ENCODE results near the gene KRTAP10-12.

- TF ChIP-seq CTCF (IDR thresholded peaks at IDR 0.05 in 2 of 3, conservative IDR thresholded peaks at IDR 0.05 in 1 of 3; ENCODE audit: borderline replicate concordance in 1 of 3, insufficient read depth in 1 of 3, low read depth in 2 of 3, low read length in 2 of 3) = no peak
- TF ChIP-seq POLR2A (IDR thresholded peaks at IDR 0.05; ENCODE audit: borderline replicate concordance, extremely low read depth, insufficient read depth, insufficient read length) = no peak
- no peak for TF ChIP-seq POLR2AphosphoS5 (IDR thresholded peaks at IDR 0.05; ENCODE audit: low read depth, low read length)
- TF ChIP-seq RAD21 (IDR thresholded peaks at IDR 0.05; ENCODE audit: low read depth) = no peak
- TF ChIP-seq SP1 (IDR thresholded peaks at IDR 0.05; ENCODE audit: low read depth) = no peak
- TF ChIP-seq ZNF274 (IDR thresholded peaks at IDR 0.05; ENCODE audit: low read depth, low read length) = no peak
- TF ChIP-seq ELF1 (IDR thresholded peaks at IDR 0.05; ENCODE audit: borderline replicate concordance, low read depth) = no peak
- TF ChIP-seq MAX (IDR thresholded peaks at IDR 0.05) = no peak
- no peak for TF ChIP-seq YY1 (IDR thresholded peaks at IDR 0.05; ENCODE audit: extremely low read depth, insufficient replicate concordance, low read depth, low read length)
- TF ChIP-seq EZH2phosphoT487 (IDR thresholded peaks at IDR 0.05; ENCODE audit: borderline replicate concordance) = no peak
- no peak for TF ChIP-seq SRF (IDR thresholded peaks at IDR 0.05; ENCODE audit: low read depth)
- no peak for TF ChIP-seq JUND (IDR thresholded peaks at IDR 0.05)
- no peak for TF ChIP-seq EZH2 (IDR thresholded peaks at IDR 0.05)
Observed at GRCh38 chr21:44671911-44672310, 25.1 kb upstream of the KRTAP10-12 start.
